ENCODE results near the gene FRY.

The FRY gene

GRCh38 chr13:32079587-32079986 is 48.0 kb downstream of the FRY start:
- no peak for DNase-seq

GRCh38 chr13:32080328-32080744 is 48.8 kb downstream of the FRY start:
- no peak for DNase-seq

- DNase-seq = no peak
Observed at GRCh38 chr13:32081591-32081990, 50.0 kb downstream of the FRY start.

GRCh38 chr13:32086366-32086765 is 54.8 kb downstream of the FRY start:
- no peak for DNase-seq

- no peak for DNase-seq
Observed at GRCh38 chr13:32086791-32087441, 55.3 kb downstream of the FRY start.

GRCh38 chr13:32087955-32088747 is 56.6 kb downstream of the FRY start:
- DNase-seq = no peak

GRCh38 chr13:32092496-32092895 is 60.9 kb downstream of the FRY start:
- DNase-seq = no peak

- DNase-seq = no peak
Observed at GRCh38 chr13:32093006-32093405, 61.4 kb downstream of the FRY start.

GRCh38 chr13:32098272-32098671 is 66.7 kb downstream of the FRY start:
- DNase-seq = no peak

- DNase-seq = no peak
Observed at GRCh38 chr13:32105653-32106313, 74.2 kb downstream of the FRY start.

- DNase-seq = no peak
Observed at GRCh38 chr13:32107474-32107873, 75.9 kb downstream of the FRY start.

GRCh38 chr13:32107973-32108372 is 76.4 kb downstream of the FRY start:
- no peak for DNase-seq

GRCh38 chr13:32113532-32113931 is 82.0 kb downstream of the FRY start:
- DNase-seq = no peak

GRCh38 chr13:32114284-32114950 is 82.8 kb downstream of the FRY start:
- DNase-seq = no peak

GRCh38 chr13:32115066-32115465 is 83.5 kb downstream of the FRY start:
- DNase-seq = no peak

GRCh38 chr13:32116210-32116609 is 84.6 kb downstream of the FRY start:
- no peak for DNase-seq

GRCh38 chr13:32117001-32117400 is 85.4 kb downstream of the FRY start:
- DNase-seq = no peak

GRCh38 chr13:32117701-32118100 is 86.1 kb downstream of the FRY start:
- DNase-seq = no peak

- no peak for DNase-seq
Observed at GRCh38 chr13:32121316-32121715, 89.7 kb downstream of the FRY start.

- DNase-seq = no peak
Observed at GRCh38 chr13:32124743-32125142, 93.2 kb downstream of the FRY start.

- no peak for DNase-seq
Observed at GRCh38 chr13:32125221-32125689, 93.7 kb downstream of the FRY start.

GRCh38 chr13:32125751-32126150 is 94.2 kb downstream of the FRY start:
- DNase-seq = no peak

All from hypothalamus (tissue), 51 donors.